A673 (cell line): ENCODE results near the gene SOBP. TPM values are rescaled to one million over a fixed set of nuclear protein-coding genes. Genes with fewer than 3 reads are reported as not detected.

Experiments
- BruUV-seq: library from RNA; stranded (reverse); fragments of 400-500 nt; replicated peaks from 2 replicates; lab custom pipeline; 2021; lab: Mats Ljungman, UMichigan
- CTCF ChIA-PET: fragments of 300-600 bp; sonication (Branson Sonifier 250); formaldehyde crosslinking; loops from one replicate; lab custom pipeline; 2022; ENCODE audit warnings: antibody characterized with exemption; lab: Charles Lee
- POLR2A ChIA-PET: fragments of 300-600 bp; sonication (Branson Sonifier 250); formaldehyde crosslinking; loops from one replicate; lab custom pipeline; 2022; ENCODE audit warnings: antibody characterized with exemption; ENCODE audit not compliant: low non-redundant PET; lab: Charles Lee
- DNase-seq: peaks from one replicate; pipeline ENCODE4 v3.0.0-alpha.2; 2015; ENCODE audit warnings: low spot score
- H3K27ac ChIP-seq: fragments of 200-600 bp; sonication (generic); 2 replicates; pipeline ENCODE4 v1.5.1; 2016; ENCODE audit warnings: mixed run types, low read depth, mild to moderate bottlenecking, mixed read lengths, antibody characterized with exemption, low read length; ENCODE audit not compliant: poor library complexity, severe bottlenecking
- H3K27me3 ChIP-seq: fragments of 200-600 bp; sonication (generic); replicated peaks from 2 replicates; pipeline ENCODE4 v1.6.1; 2017; ENCODE audit warnings: mixed run types, low read depth, mild to moderate bottlenecking, mixed read lengths, antibody characterized with exemption, low read length; ENCODE audit not compliant: insufficient read depth, poor library complexity
- H3K36me3 ChIP-seq: fragments of 200-600 bp; sonication (generic); 2 replicates; pipeline ENCODE4 v1.6.1; 2016; ENCODE audit warnings: mixed run types, mild to moderate bottlenecking, mixed read lengths, antibody characterized with exemption, low read length; ENCODE audit not compliant: insufficient read depth, poor library complexity, severe bottlenecking
- H3K4me1 ChIP-seq: fragments of 200-600 bp; sonication (generic); 2 replicates; pipeline ENCODE4 v1.6.1; 2017; ENCODE audit warnings: mixed run types, mild to moderate bottlenecking, mixed read lengths, antibody characterized with exemption, low read length; ENCODE audit not compliant: insufficient read depth, poor library complexity, severe bottlenecking
- H3K4me3 ChIP-seq: fragments of 200-600 bp; sonication (generic); 2 replicates; pipeline ENCODE4 v1.5.1; 2016; ENCODE audit warnings: low read depth, mixed run types, mild to moderate bottlenecking, mixed read lengths, low read length; ENCODE audit not compliant: poor library complexity, severe bottlenecking
- H3K9me3 ChIP-seq: fragments of 200-600 bp; sonication (generic); 2 replicates; pipeline ENCODE4 v1.6.1; 2016; ENCODE audit warnings: mixed run types, low read depth, mild to moderate bottlenecking, mixed read lengths, antibody characterized with exemption, low read length; ENCODE audit not compliant: poor library complexity, severe bottlenecking
- CTCF ChIP-seq: fragments of 300-800, 200-600 bp; sonication (generic); conservative IDR thresholded peaks from 2 replicates; pipeline ENCODE4 v1.5.1; 2017; ENCODE audit warnings: low read depth, mild to moderate bottlenecking, antibody characterized with exemption, low read length, moderate library complexity, mixed read lengths
- EZH2 ChIP-seq: fragments of 200-600 bp; sonication (generic); IDR thresholded peaks from 2 replicates; pipeline ENCODE4 v1.6.1; 2017; ENCODE audit warnings: borderline replicate concordance, low read depth, mild to moderate bottlenecking, mixed read lengths, antibody characterized with exemption, low read length; ENCODE audit not compliant: poor library complexity, severe bottlenecking
- intact Hi-C: fragments of 100-400 bp; cut with micrococcal nuclease; formaldehyde crosslinking; loops from one replicate; pipeline ENCODE4 v1.10.0; 2022; ENCODE audit not compliant: unreplicated experiment
- total RNA-seq: library from RNA; stranded (reverse); gene quantifications from 2 replicates; pipeline ENCODE4 v1.2.3, GENCODE V29; 2021

Gene SOBP
- total RNA-seq, 1 experiment from 2014 or later = 3.3 TPM

- ChIA-PET CTCF (no interaction called here), POLR2A (interaction anchor here (0.6 kb wide), 1 partner anchor 498 kb away, joined by 3 read pairs; no protein-coding TSS in a partner anchor)
- intact Hi-C loops = no loop called here
- DNase-seq = peak; percentile 10
- Histone ChIP-seq H3K27ac (peak overlapping the region; percentile 79), H3K36me3 (no peaks in the 10 kb centered on the region), H3K27me3 (no peaks in the 10 kb centered on the region), H3K4me1 (peaks cover 2% of the 10 kb centered on the region), H3K4me3 (peak overlapping the region; percentile 83), H3K9me3 (no peaks in the 10 kb centered on the region)
- BruUV-seq = TSS peak; percentile 38
- no peak for TF ChIP-seq EZH2
- TF ChIP-seq CTCF = no peak
These were observed 31.1 kb upstream of the SOBP start for GRCh38 chr6:107458672-107459282.

GRCh38 chr6:107459283-107460082 lies 30.4 kb upstream of the SOBP start, which contains the start of gene PDSS2:
Gene PDSS2 (minus strand): TSS chr6:107459564. CDS start chr6:107459285, 279 bp downstream.
- TSS peak; percentile 88 for BruUV-seq

More at GRCh38 chr6:107459283-107460082, 30.4 kb upstream of the SOBP start, which contains the start of gene PDSS2:
- no peaks in the 10 kb centered on the region for H3K36me3 ChIP-seq
- DNase-seq = peak; percentile 99
- no peaks in the 10 kb centered on the region for H3K27me3 ChIP-seq
- H3K9me3 ChIP-seq = no peaks in the 10 kb centered on the region
- no peak for TF ChIP-seq EZH2
- peak; percentile 62 for TF ChIP-seq CTCF
- intact Hi-C loops = loop anchor here (10.0 kb wide), 1 partner anchor 145 kb away; no protein-coding TSS in a partner anchor
- H3K4me1 ChIP-seq = peaks cover 2% of the 10 kb centered on the region
- ChIA-PET POLR2A (no interaction called here), CTCF (no interaction called here)
- H3K27ac ChIP-seq = peak within 1 kb of the TSS; percentile 79
- peak within 1 kb of the TSS; percentile 83 for H3K4me3 ChIP-seq
